HepG2 (cell line): ENCODE results near the gene PSENEN. TPM values are rescaled to one million over a fixed set of nuclear protein-coding genes. Genes with fewer than 3 reads are reported as not detected.
A peak's percentile ranks its signal among the peaks of the same experiment; 100 is the strongest.

Experiments used
- AGO1 ChIP-seq: fragments of 200-400 bp; formaldehyde crosslinking; IDR thresholded peaks from 2 replicates; pipeline ENCODE4 v1.6.1; 2017; ENCODE audit warnings: mild to moderate bottlenecking, low read depth, low read length, moderate library complexity; ENCODE audit not compliant: poor library complexity, severe bottlenecking
- CENPX ChIP-seq: sonication (generic); formaldehyde crosslinking; IDR thresholded peaks from 2 replicates; pipeline ENCODE4 v1.9.0; 2021; ENCODE audit warnings: mild to moderate bottlenecking, missing genetic modification reagents, moderate library complexity
- EED ChIP-seq: sonication (generic); formaldehyde crosslinking; IDR thresholded peaks from 2 replicates; pipeline ENCODE4 v1.5.0; 2020; ENCODE audit warnings: mild to moderate bottlenecking, missing genetic modification reagents
- ELF4 ChIP-seq: sonication (generic); formaldehyde crosslinking; IDR thresholded peaks from 2 replicates; pipeline ENCODE4 v1.5.0; 2020; ENCODE audit warnings: missing genetic modification reagents, mild to moderate bottlenecking, moderate library complexity, borderline replicate concordance
- ESRRA ChIP-seq: sonication (generic); formaldehyde crosslinking; IDR thresholded peaks from 2 replicates; pipeline ENCODE4 v1.5.1; 2020; ENCODE audit warnings: mild to moderate bottlenecking, low read depth, missing genetic modification reagents
- FOXK1 ChIP-seq: sonication (generic); formaldehyde crosslinking; IDR thresholded peaks from 2 replicates; pipeline ENCODE4 v1.4.0; 2020; ENCODE audit warnings: low read depth, missing genetic modification reagents, borderline replicate concordance
- HDAC6 ChIP-seq: fragments of 200-600 bp; sonication (generic); IDR thresholded peaks from 2 replicates; pipeline ENCODE4 v1.7.0; 2017; ENCODE audit warnings: mild to moderate bottlenecking, antibody characterized with exemption, low read length, low read depth
- MXI1 ChIP-seq: IDR thresholded peaks from 3 replicates; pipeline ENCODE4 v1.6.1; 2012; ENCODE audit warnings: low read depth, low read length, inconsistent platforms, borderline replicate concordance
- NCOA5 ChIP-seq: sonication (generic); formaldehyde crosslinking; IDR thresholded peaks from 2 replicates; pipeline ENCODE4 v1.4.0; 2020; ENCODE audit warnings: missing genetic modification reagents
- NFYC ChIP-seq: IDR thresholded peaks from 2 replicates; pipeline ENCODE4 v1.6.1; 2016; ENCODE audit warnings: missing genetic modification reagents, missing compliant biosample characterization
- NR2C2 ChIP-seq: sonication (generic); formaldehyde crosslinking; IDR thresholded peaks from 2 replicates; pipeline ENCODE4 v1.4.0; 2020; ENCODE audit warnings: missing genetic modification reagents, mild to moderate bottlenecking, moderate library complexity, borderline replicate concordance
- POLR2A ChIP-seq, 2 experiments: IDR thresholded peaks; 2 replicates each; pipeline ENCODE4 v1.6.1; 2011; ENCODE audit warnings: low read depth in 2 of 2, low read length in 2 of 2, mild to moderate bottlenecking in 1 of 2, moderate library complexity in 1 of 2; ENCODE audit not compliant: insufficient read depth in 1 of 2
- RARA ChIP-seq: IDR thresholded peaks from 2 replicates; pipeline ENCODE4 v1.6.1; 2016; ENCODE audit warnings: missing genetic modification reagents, missing compliant biosample characterization
- YEATS2 ChIP-seq: sonication (generic); formaldehyde crosslinking; IDR thresholded peaks from 2 replicates; pipeline ENCODE4 v1.4.0; 2020; ENCODE audit warnings: missing genetic modification reagents, borderline replicate concordance
- ZNF124 ChIP-seq: sonication (generic); formaldehyde crosslinking; IDR thresholded peaks from 2 replicates; pipeline ENCODE4 v1.4.0; 2020; ENCODE audit warnings: missing genetic modification reagents
- ZNF138 ChIP-seq: sonication (generic); formaldehyde crosslinking; IDR thresholded peaks from 2 replicates; pipeline ENCODE4 v1.5.0; 2020; ENCODE audit warnings: mild to moderate bottlenecking, low read depth, missing genetic modification reagents
- ZNF543 ChIP-seq: sonication (generic); formaldehyde crosslinking; IDR thresholded peaks from 2 replicates; pipeline ENCODE4 v1.4.0; 2020; ENCODE audit warnings: mild to moderate bottlenecking, missing genetic modification reagents
- ZNF558 ChIP-seq: sonication (generic); formaldehyde crosslinking; IDR thresholded peaks from 2 replicates; pipeline ENCODE4 v1.9.0; 2022; ENCODE audit warnings: mild to moderate bottlenecking, missing genetic modification reagents, borderline replicate concordance
- ZNF629 ChIP-seq: sonication (generic); formaldehyde crosslinking; conservative IDR thresholded peaks from 2 replicates; pipeline ENCODE4 v1.5.0; 2020; ENCODE audit warnings: missing genetic modification reagents
- ZNF674 ChIP-seq: sonication (generic); formaldehyde crosslinking; IDR thresholded peaks from 2 replicates; pipeline ENCODE4 v1.5.0; 2020; ENCODE audit warnings: low read depth, mild to moderate bottlenecking, missing genetic modification reagents
- polyA plus RNA-seq, 8 experiments: library from polyadenylated mRNA; depleted of rRNA in 3 of 8; stranded (reverse) in 7 of 8; unstranded in 1 of 8; fragments of >200 nt; fragmentation: Illumina TruSeq in 4 of 8; extraction: Trizol in 4 of 8; gene quantifications; 2 replicates each; pipeline versions ENCODE4 v1.2.1 to v1.2.3, GENCODE V29; 2011 to 2016; ENCODE audit warnings: low read depth in 4 of 8, missing spikeins in 1 of 8, mixed read lengths in 1 of 8; ENCODE audit not compliant: insufficient read depth in 1 of 8
- total RNA-seq, 5 experiments: library from RNA; depleted of rRNA; stranded (reverse); fragments of >200 nt; fragmentation: Illumina TruSeq; extraction: Trizol; gene quantifications; 2 replicates each; pipeline ENCODE4 v1.2.3, GENCODE V29; 2016; ENCODE audit warnings: low read depth in 1 of 5
- TF ChIP-seq, protein P1 (sequence below): sonication (generic); formaldehyde crosslinking; IDR thresholded peaks from 2 replicates; pipeline ENCODE4 v1.4.0; 2020; ENCODE audit warnings: missing genetic modification reagents, borderline replicate concordance
- TF ChIP-seq, protein P2 (sequence below): IDR thresholded peaks from 2 replicates; pipeline ENCODE4 v1.6.1; 2016; ENCODE audit warnings: missing biosample characterization, missing genetic modification reagents, low read depth
- TF ChIP-seq, protein P3 (sequence below): sonication (generic); formaldehyde crosslinking; IDR thresholded peaks from 2 replicates; pipeline ENCODE4 v1.4.0; 2020; ENCODE audit warnings: missing genetic modification reagents
- TF ChIP-seq, protein P4 (sequence below), 2 experiments: IDR thresholded peaks; 2 replicates each; pipeline ENCODE4 v1.6.1; 2011 to 2012; ENCODE audit warnings: low read length in 2 of 2, borderline replicate concordance in 1 of 2, low read depth in 1 of 2, mild to moderate bottlenecking in 1 of 2, moderate library complexity in 1 of 2

Gene PSENEN
- total and polyA plus RNA-seq, 2 of the 13 experiments (the other 11 are each of a cell fraction or from before 2014, with no cell fraction given) = 16.9 to 34.2 TPM

DNA sequence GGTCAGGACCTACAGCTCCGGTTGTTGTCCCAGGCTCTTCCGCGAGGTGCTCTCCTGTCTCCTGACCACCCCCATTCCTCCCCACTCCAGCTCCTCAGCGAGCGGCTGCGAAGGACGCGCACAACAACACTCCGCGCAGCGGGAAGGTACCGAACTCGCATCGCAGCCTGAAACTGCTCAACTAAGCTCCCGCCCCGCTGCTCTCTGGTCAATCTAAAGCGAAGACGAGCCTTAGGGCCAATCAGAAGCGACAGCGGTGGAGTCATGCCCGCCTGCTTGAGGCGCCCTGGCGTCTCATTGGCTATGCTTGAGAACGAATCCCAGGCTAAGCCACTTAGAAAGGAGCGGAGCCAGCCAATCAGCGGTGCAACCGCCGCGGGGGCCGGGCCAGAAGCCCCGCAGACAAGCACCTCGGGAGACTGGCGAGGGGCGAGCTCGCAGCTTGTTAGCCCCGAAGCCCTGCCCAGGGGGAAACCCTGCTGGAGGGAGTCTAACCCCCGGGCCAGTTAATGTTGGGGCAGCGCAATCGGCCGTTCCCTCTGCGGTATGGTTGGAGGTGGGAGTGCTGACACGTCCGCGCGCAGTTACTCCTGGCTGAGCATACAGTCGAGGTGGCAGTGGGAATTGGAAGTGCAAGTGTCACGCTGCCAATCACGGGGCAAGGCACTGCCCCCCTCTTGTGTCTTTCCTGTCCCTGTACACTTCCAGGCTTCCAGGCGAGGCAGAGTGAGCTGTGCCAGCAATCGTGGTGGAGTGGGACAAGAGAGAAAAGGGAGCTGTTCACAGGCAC is 43.0 kb upstream of the PSENEN start (continued):
- no peak for TF ChIP-seq ELF4
- TF ChIP-seq NR2C2 (CRISPR knock-in tag) = no peak
- 0 out of 2 replicates have a peak, but pooled peaks have one; percentile 64 for TF ChIP-seq ZNF558
- TF ChIP-seq, protein P1, sequence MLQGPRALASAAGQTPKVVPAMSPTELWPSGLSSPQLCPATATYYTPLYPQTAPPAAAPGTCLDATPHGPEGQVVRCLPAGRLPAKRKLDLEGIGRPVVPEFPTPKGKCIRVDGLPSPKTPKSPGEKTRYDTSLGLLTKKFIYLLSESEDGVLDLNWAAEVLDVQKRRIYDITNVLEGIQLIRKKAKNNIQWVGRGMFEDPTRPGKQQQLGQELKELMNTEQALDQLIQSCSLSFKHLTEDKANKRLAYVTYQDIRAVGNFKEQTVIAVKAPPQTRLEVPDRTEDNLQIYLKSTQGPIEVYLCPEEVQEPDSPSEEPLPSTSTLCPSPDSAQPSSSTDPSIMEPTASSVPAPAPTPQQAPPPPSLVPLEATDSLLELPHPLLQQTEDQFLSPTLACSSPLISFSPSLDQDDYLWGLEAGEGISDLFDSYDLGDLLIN (CRISPR knock-in tag) = no peak
- TF ChIP-seq YEATS2 = peak; percentile 13; the same call in 1 of the 2 replicates
- TF ChIP-seq ZNF629 (CRISPR knock-in tag) = no peak
- no peak for TF ChIP-seq NCOA5 (CRISPR knock-in tag)
- TF ChIP-seq, protein P2, sequence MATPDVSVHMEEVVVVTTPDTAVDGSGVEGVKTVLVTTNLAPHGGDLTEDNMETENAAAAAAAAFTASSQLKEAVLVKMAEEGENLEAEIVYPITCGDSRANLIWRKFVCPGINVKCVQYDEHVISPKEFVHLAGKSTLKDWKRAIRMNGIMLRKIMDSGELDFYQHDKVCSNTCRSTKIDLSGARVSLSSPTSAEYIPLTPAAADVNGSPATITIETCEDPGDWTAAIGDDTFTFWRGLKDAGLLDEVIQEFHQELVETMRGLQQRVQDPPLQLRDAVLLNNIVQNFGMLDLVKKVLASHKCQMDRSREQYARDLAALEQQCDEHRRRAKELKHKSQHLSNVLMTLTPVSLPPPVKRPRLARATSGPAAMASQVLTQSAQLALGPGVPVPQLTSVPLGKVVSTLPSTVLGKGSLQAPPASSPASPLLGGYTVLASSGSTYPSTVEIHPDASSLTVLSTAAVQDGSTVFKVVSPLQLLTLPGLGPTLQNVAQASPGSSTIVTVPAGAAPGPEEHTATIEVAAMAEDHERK (CRISPR knock-in tag) = no peak
- peak; percentile 32; the same call in 1 of the 2 replicates for TF ChIP-seq ZNF543 (CRISPR knock-in tag)
- 0 out of 3 replicates have a peak, but pooled peaks have one; percentile 11 for TF ChIP-seq MXI1
- TF ChIP-seq ZNF124 (CRISPR knock-in tag) = no peak
- no peak for TF ChIP-seq ESRRA (CRISPR knock-in tag)
- TF ChIP-seq, protein P3, sequence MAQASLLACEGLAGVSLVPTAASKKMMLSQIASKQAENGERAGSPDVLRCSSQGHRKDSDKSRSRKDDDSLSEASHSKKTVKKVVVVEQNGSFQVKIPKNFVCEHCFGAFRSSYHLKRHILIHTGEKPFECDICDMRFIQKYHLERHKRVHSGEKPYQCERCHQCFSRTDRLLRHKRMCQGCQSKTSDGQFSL = no peak
- TF ChIP-seq CENPX (CRISPR knock-in tag) = no peak
- TF ChIP-seq ZNF138 (CRISPR knock-in tag) = no peak
- TF ChIP-seq HDAC6 = no peak
- no peak for TF ChIP-seq EED (CRISPR knock-in tag)
- TF ChIP-seq, protein P4, sequence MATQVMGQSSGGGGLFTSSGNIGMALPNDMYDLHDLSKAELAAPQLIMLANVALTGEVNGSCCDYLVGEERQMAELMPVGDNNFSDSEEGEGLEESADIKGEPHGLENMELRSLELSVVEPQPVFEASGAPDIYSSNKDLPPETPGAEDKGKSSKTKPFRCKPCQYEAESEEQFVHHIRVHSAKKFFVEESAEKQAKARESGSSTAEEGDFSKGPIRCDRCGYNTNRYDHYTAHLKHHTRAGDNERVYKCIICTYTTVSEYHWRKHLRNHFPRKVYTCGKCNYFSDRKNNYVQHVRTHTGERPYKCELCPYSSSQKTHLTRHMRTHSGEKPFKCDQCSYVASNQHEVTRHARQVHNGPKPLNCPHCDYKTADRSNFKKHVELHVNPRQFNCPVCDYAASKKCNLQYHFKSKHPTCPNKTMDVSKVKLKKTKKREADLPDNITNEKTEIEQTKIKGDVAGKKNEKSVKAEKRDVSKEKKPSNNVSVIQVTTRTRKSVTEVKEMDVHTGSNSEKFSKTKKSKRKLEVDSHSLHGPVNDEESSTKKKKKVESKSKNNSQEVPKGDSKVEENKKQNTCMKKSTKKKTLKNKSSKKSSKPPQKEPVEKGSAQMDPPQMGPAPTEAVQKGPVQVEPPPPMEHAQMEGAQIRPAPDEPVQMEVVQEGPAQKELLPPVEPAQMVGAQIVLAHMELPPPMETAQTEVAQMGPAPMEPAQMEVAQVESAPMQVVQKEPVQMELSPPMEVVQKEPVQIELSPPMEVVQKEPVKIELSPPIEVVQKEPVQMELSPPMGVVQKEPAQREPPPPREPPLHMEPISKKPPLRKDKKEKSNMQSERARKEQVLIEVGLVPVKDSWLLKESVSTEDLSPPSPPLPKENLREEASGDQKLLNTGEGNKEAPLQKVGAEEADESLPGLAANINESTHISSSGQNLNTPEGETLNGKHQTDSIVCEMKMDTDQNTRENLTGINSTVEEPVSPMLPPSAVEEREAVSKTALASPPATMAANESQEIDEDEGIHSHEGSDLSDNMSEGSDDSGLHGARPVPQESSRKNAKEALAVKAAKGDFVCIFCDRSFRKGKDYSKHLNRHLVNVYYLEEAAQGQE (IDR thresholded peaks at IDR 0.05; ENCODE audit: borderline replicate concordance in 1 of 2, low read depth in 1 of 2, low read length in 2 of 2) = no peak
- no peak for TF ChIP-seq AGO1
- TF ChIP-seq NFYC = peak; percentile 99
- TF ChIP-seq ZNF674 (CRISPR knock-in tag) = no peak
- 0 out of 2 replicates have a peak, but pooled peaks have one; percentile 14 for TF ChIP-seq FOXK1
- no peak for TF ChIP-seq RARA (CRISPR knock-in tag)
- peak in 1 of 2 experiments; percentile 79; a peak in 2 of 4 replicates for TF ChIP-seq POLR2A (IDR thresholded peaks at IDR 0.05; ENCODE audit: insufficient read depth in 1 of 2, low read depth in 2 of 2, low read length in 2 of 2)
